SU-DHL-6 (cell line): ENCODE data around the gene FANCF.
A peak's percentile ranks its signal among the peaks of the same experiment; 100 is the strongest.

Experiments
- H2AFZ ChIP-seq: fragments of 200-600 bp; sonication (generic); 2 replicates; pipeline ENCODE4 v1.6.1; 2014; ENCODE audit warnings: low read depth, mild to moderate bottlenecking, moderate library complexity, mixed read lengths, antibody characterized with exemption, low read length; ENCODE audit not compliant: severe bottlenecking
- H3F3A ChIP-seq: fragments of 200-600 bp; shearing (Covaris generic); 2 replicates; pipeline ENCODE4 v1.6.0; 2016; ENCODE audit warnings: antibody characterized with exemption, mild to moderate bottlenecking; ENCODE audit not compliant: insufficient read depth
- H3K27ac ChIP-seq: fragments of 200-600 bp; sonication (generic); 2 replicates; pipeline ENCODE4 v1.5.1; 2016; ENCODE audit warnings: low read depth, mild to moderate bottlenecking, low read length, moderate library complexity, mixed read lengths
- H3K27me3 ChIP-seq: fragments of 200-600 bp; sonication (generic), shearing (Covaris generic); 2 replicates; pipeline ENCODE4 v1.6.0; 2014; ENCODE audit warnings: mild to moderate bottlenecking, low read length
- H3K36me3 ChIP-seq: fragments of 200-600 bp; sonication (generic); 2 replicates; pipeline ENCODE4 v1.6.1; 2014; ENCODE audit warnings: mild to moderate bottlenecking, low read length, mixed read lengths
- H3K4me2 ChIP-seq: fragments of 300-600, 200-600 bp; shearing (Covaris generic), sonication (generic); 2 replicates; pipeline ENCODE4 v1.6.0; 2014; ENCODE audit warnings: low read length, low read depth, mild to moderate bottlenecking; ENCODE audit not compliant: poor library complexity, severe bottlenecking
- H3K4me3 ChIP-seq: fragments of 200-600 bp; sonication (generic); 2 replicates; pipeline ENCODE4 v1.5.1; 2014; ENCODE audit warnings: antibody characterized with exemption, low read length, mild to moderate bottlenecking, mixed read lengths; ENCODE audit not compliant: insufficient read depth, poor library complexity, severe bottlenecking
- H3K79me2 ChIP-seq: fragments of 200-600 bp; sonication (generic); 2 replicates; pipeline ENCODE4 v1.6.1; 2014; ENCODE audit warnings: mild to moderate bottlenecking, low read length, moderate library complexity; ENCODE audit not compliant: insufficient read depth
- H3K9ac ChIP-seq: fragments of 200-600 bp; sonication (generic); 2 replicates; pipeline ENCODE4 v1.7.0; 2014; ENCODE audit warnings: mild to moderate bottlenecking, low read length
- H3K9me2 ChIP-seq: fragments of 200-600 bp; sonication (generic); replicated peaks from 2 replicates; pipeline ENCODE4 v1.6.1; 2014; ENCODE audit warnings: low read length; ENCODE audit not compliant: insufficient read depth
- H3K9me3 ChIP-seq: fragments of 200-600 bp; sonication (generic); 2 replicates; pipeline ENCODE4 v1.6.1; 2014; ENCODE audit warnings: low read length, mixed read lengths; ENCODE audit not compliant: insufficient read depth
- H4K20me1 ChIP-seq: fragments of 200-600 bp; sonication (generic); 2 replicates; pipeline ENCODE4 v1.6.1; 2014; ENCODE audit warnings: low read depth, mild to moderate bottlenecking, antibody characterized with exemption, low read length, moderate library complexity, mixed read lengths
- EZH2phosphoT487 ChIP-seq: fragments of 200-600 bp; sonication (generic), shearing (Covaris generic); conservative IDR thresholded peaks from 2 replicates; pipeline ENCODE4 v1.6.1; 2018; ENCODE audit warnings: mild to moderate bottlenecking, antibody characterized with exemption, low read length, moderate library complexity, mixed read lengths
- TF ChIP-seq, protein P1 (sequence below): fragments of 200-600 bp; sonication (generic); IDR thresholded peaks from one replicate; pipeline ENCODE4 v1.5.1; 2017; ENCODE audit warnings: antibody characterized with exemption, mild to moderate bottlenecking, low read length, moderate library complexity; ENCODE audit not compliant: insufficient read depth, poor library complexity, severe bottlenecking

FANCF gene

DNA sequence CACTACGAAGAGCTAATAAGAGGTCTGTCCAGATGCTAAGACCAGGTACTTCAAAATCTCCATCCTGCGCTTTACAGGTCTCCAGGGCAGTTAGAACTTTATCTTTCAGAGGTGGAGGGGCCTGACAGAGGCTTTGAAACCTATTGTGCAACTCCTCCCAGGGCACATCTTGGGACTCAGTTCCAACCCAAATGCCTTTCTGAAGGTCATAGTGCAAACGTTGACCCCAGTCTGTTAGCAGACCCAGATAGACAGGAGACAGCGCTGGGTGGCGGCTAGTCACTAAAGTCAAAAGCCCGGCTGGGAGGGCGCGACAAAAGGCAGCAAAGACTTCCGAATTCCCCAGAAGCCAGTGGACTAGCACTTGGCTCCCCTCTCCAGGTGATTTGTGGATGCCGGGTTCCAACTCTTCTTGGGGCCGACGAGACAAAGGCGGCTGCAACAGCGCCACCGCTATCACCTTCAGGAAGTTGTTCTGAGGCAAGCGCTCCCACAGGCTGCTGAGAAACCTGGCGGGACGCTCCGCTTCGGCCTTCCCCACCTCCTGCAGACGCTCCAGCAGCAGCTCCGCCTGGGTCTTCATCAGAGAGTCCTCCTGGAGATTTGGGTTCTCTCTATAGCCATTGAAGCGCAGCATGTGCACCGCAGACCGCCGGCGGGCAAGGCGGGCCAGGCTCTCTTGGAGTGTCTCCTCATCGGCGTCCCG is 728 bp downstream of the FANCF start:
- H3K4me3 ChIP-seq = peak overlapping the region; percentile 88
- peaks cover 4% of the 10 kb centered on the region; the same call in 1 of the 2 replicates for H3K36me3 ChIP-seq
- H3K9me2 ChIP-seq = no peaks in the 10 kb centered on the region
- H3K27me3 ChIP-seq = no peaks in the 10 kb centered on the region
- H3F3A ChIP-seq = peaks cover 7% of the 10 kb centered on the region; the same call in 1 of the 2 replicates
- peaks cover 13% of the 10 kb centered on the region; the same call in 1 of the 2 replicates for H4K20me1 ChIP-seq
- peaks cover 25% of the 10 kb centered on the region for H3K79me2 ChIP-seq
- H3K27ac ChIP-seq = peak overlapping the region; percentile 52
- no peaks in the 10 kb centered on the region for H3K9me3 ChIP-seq
- peak overlapping the region; percentile 81 for H3K9ac ChIP-seq
- TF ChIP-seq, protein P1, sequence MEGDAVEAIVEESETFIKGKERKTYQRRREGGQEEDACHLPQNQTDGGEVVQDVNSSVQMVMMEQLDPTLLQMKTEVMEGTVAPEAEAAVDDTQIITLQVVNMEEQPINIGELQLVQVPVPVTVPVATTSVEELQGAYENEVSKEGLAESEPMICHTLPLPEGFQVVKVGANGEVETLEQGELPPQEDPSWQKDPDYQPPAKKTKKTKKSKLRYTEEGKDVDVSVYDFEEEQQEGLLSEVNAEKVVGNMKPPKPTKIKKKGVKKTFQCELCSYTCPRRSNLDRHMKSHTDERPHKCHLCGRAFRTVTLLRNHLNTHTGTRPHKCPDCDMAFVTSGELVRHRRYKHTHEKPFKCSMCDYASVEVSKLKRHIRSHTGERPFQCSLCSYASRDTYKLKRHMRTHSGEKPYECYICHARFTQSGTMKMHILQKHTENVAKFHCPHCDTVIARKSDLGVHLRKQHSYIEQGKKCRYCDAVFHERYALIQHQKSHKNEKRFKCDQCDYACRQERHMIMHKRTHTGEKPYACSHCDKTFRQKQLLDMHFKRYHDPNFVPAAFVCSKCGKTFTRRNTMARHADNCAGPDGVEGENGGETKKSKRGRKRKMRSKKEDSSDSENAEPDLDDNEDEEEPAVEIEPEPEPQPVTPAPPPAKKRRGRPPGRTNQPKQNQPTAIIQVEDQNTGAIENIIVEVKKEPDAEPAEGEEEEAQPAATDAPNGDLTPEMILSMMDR = peak; percentile 56
- TF ChIP-seq EZH2phosphoT487 = no peak
- H3K4me2 ChIP-seq = peak overlapping the region; percentile 94
- H2AFZ ChIP-seq = peak overlapping the region; percentile 96

DNA sequence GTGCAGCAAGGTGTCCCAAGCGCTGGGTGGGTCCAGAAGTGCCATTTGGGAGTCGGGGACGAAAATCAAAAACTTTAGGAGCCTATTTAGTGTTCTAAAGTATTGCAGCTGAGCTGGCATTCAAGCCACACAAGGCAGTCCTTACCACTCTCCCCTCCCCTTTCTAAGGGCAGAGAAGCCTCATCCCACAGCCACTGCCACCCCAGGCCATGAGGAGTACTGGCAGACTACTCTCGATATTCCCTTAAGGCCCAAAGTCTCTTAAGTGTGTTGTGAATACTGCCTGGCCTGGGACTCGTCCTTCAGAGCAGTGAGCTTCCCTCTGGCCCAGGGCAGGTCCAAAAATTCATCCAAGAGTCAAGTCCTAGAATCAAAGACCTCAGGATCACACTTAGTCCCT is 7.8 kb downstream of the FANCF start:
- no peak overlapping the region for H3K9ac ChIP-seq

DNA sequence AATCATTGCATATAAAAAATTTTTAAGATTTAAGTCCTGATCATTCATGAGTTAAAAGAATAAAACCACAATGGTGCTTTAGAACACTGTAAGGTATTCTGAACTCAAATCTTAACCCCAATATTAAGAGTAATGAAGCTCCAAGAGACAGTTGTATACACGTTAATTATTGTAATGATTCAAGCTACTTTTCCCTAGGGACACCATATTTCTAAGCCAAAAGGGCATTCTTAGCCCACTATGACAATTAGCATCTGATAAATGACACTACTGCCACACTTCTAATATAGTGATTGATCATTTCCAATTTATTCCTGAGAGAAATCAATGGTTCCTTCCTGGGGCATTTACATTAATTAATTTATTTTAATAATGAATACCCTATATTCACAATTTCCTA is 21.7 kb downstream of the FANCF start:
- Histone ChIP-seq H3K27me3 (peaks cover 4% of the 10 kb centered on the region; the same call in 1 of the 2 replicates), H4K20me1 (no peaks in the 10 kb centered on the region), H3K36me3 (no peaks in the 10 kb centered on the region), H3K9me2 (no peaks in the 10 kb centered on the region), H3K79me2 (no peaks in the 10 kb centered on the region), H3K9ac (no peak overlapping the region), H2AFZ (no peak overlapping the region), H3K4me3 (no peak overlapping the region), H3F3A (no peaks in the 10 kb centered on the region), H3K4me2 (no peak overlapping the region), H3K9me3 (no peaks in the 10 kb centered on the region), H3K27ac (no peak overlapping the region)
- TF ChIP-seq, protein P1 = no peak
- TF ChIP-seq EZH2phosphoT487 = no peak

More for the DNA sequence above, 7.8 kb downstream of the FANCF start:
- Histone ChIP-seq H3K9me3 (no peaks in the 10 kb centered on the region), H3K27me3 (no peaks in the 10 kb centered on the region), H2AFZ (no peak overlapping the region), H3K27ac (no peak overlapping the region), H4K20me1 (0 out of 2 replicates have a peak, but pooled peaks cover 5% of the 10 kb centered on the region), H3K79me2 (0 out of 2 replicates have a peak, but pooled peaks cover 2% of the 10 kb centered on the region), H3F3A (no peaks in the 10 kb centered on the region; the same call in 1 of the 2 replicates), H3K36me3 (no peaks in the 10 kb centered on the region), H3K4me3 (no peak overlapping the region), H3K4me2 (no peak overlapping the region), H3K9me2 (no peaks in the 10 kb centered on the region)
- no peak for TF ChIP-seq EZH2phosphoT487

DNA sequence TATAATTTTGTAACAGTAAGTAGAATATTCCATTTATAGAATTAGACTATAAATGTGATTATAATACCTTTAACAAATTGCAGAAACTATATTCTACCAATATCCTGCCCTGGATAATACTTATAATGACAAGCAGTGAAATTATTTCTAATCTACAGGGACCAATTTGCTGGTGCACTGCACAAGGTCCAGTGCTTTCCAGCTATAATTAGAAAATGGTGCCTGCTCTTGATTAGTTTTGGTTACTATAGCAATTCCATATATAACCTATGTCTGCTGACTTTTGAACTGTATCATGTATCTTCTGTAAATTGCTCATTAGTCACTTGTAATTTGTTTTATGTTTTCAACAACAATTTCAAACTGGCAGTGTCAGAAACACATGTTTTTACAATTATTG is 23.1 kb downstream of the FANCF start:
- TF ChIP-seq EZH2phosphoT487 = no peak
- TF ChIP-seq, protein P1 = no peak
- no peak overlapping the region for H2AFZ ChIP-seq

More for the DNA sequence above, 23.1 kb downstream of the FANCF start:
- Histone ChIP-seq H3K79me2 (no peaks in the 10 kb centered on the region), H3K4me3 (no peak overlapping the region), H3K4me2 (no peak overlapping the region), H4K20me1 (no peaks in the 10 kb centered on the region), H3K27ac (no peak overlapping the region), H3K27me3 (peaks cover 4% of the 10 kb centered on the region; the same call in 1 of the 2 replicates), H3K9me2 (no peaks in the 10 kb centered on the region), H3K9ac (no peak overlapping the region), H3K9me3 (no peaks in the 10 kb centered on the region), H3K36me3 (no peaks in the 10 kb centered on the region), H3F3A (no peaks in the 10 kb centered on the region)
